OCI-LY7 (cell line): ENCODE results near the gene HPSE2. TPM values are rescaled to one million over a fixed set of nuclear protein-coding genes. Genes with fewer than 3 reads are reported as not detected.

Experiments
- BruUV-seq: library from RNA; stranded (reverse); fragments of 400-500 nt; replicated peaks from 2 replicates; lab custom pipeline; 2021; lab: Mats Ljungman, UMichigan
- CTCF ChIA-PET: fragments of 300-600 bp; sonication (Branson Sonifier 250); formaldehyde crosslinking; loops from one replicate; lab custom pipeline; 2022; ENCODE audit warnings: antibody characterized with exemption; ENCODE audit not compliant: unreplicated experiment; lab: Charles Lee
- POLR2A ChIA-PET: fragments of 300-600 bp; sonication (Branson Sonifier 250); formaldehyde crosslinking; loops from one replicate; lab custom pipeline; 2022; ENCODE audit warnings: antibody characterized with exemption; lab: Charles Lee
- DNase-seq: peaks from one replicate; pipeline ENCODE4 v3.0.0-alpha.2; 2015; ENCODE audit warnings: low spot score
- H2AFZ ChIP-seq: fragments of 200-600 bp; sonication (generic), shearing (Covaris generic); 2 replicates; pipeline ENCODE4 v1.6.1; 2014; ENCODE audit warnings: mild to moderate bottlenecking, antibody characterized with exemption, low read length, moderate library complexity
- H3K27ac ChIP-seq: fragments of 200-600 bp; sonication (generic); 2 replicates; pipeline ENCODE4 v1.5.1; 2014; ENCODE audit warnings: mixed run types, low read depth, mild to moderate bottlenecking, moderate library complexity, low read length, inconsistent platforms; ENCODE audit not compliant: poor library complexity, severe bottlenecking
- H3K36me3 ChIP-seq: fragments of 200-600 bp; sonication (generic); 2 replicates; pipeline ENCODE4 v1.6.1; 2014; ENCODE audit warnings: mild to moderate bottlenecking, antibody characterized with exemption, low read length, moderate library complexity, mixed read lengths; ENCODE audit not compliant: insufficient read depth
- H3K4me1 ChIP-seq: fragments of 200-600 bp; sonication (generic); 2 replicates; pipeline ENCODE4 v1.5.1; 2014; ENCODE audit warnings: mild to moderate bottlenecking, low read length; ENCODE audit not compliant: insufficient read depth, poor library complexity, severe bottlenecking
- H3K4me2 ChIP-seq: fragments of 200-600 bp; sonication (generic); 2 replicates; pipeline ENCODE4 v1.6.1; 2014; ENCODE audit warnings: mild to moderate bottlenecking, low read length
- H3K4me3 ChIP-seq: fragments of 200-600 bp; sonication (generic); 2 replicates; pipeline ENCODE4 v1.5.1; 2014; ENCODE audit warnings: mild to moderate bottlenecking, low read depth, low read length; ENCODE audit not compliant: poor library complexity, severe bottlenecking
- H3K79me2 ChIP-seq: fragments of 200-600 bp; sonication (generic); 2 replicates; pipeline ENCODE4 v1.6.1; 2016; ENCODE audit warnings: low read depth, mild to moderate bottlenecking, low read length, moderate library complexity, mixed read lengths; ENCODE audit not compliant: insufficient read depth
- H3K9me2 ChIP-seq: fragments of 200-600 bp; sonication (generic); 2 replicates; pipeline ENCODE4 v1.6.1; 2016; ENCODE audit warnings: mild to moderate bottlenecking, low read length, mixed read lengths; ENCODE audit not compliant: insufficient read depth
- H3K9me3 ChIP-seq: fragments of 200-600 bp; sonication (generic); 2 replicates; pipeline ENCODE4 v1.6.1; 2014; ENCODE audit warnings: mild to moderate bottlenecking, mixed run types, low read length, mixed read lengths
- H4K20me1 ChIP-seq: fragments of 200-600 bp; sonication (generic); 2 replicates; pipeline ENCODE4 v1.6.1; 2014; ENCODE audit warnings: mild to moderate bottlenecking, antibody characterized with exemption, low read length, moderate library complexity, mixed read lengths; ENCODE audit not compliant: insufficient read depth
- EZH2phosphoT487 ChIP-seq: fragments of 200-600 bp; sonication (generic); IDR thresholded peaks from 2 replicates; pipeline ENCODE4 v1.6.1; 2018; ENCODE audit warnings: low read depth, borderline replicate concordance, mild to moderate bottlenecking, mixed run types, antibody characterized with exemption, low read length, moderate library complexity, mixed read lengths
- intact Hi-C: fragments of 100-400 bp; cut with micrococcal nuclease; formaldehyde crosslinking; loops from one replicate; pipeline ENCODE4 v1.10.0; 2022; ENCODE audit not compliant: unreplicated experiment
- total RNA-seq, 2 experiments: library from RNA; depleted of rRNA in 1 of 2; stranded (reverse); fragments of >200 nt in 1 of 2; shearing (Covaris generic) in 1 of 2; gene quantifications; 2 replicates each; pipeline ENCODE4 v1.2.3, GENCODE V29; 2014 to 2022
- TF ChIP-seq, protein P1 (sequence below): fragments of 200-600 bp; sonication (generic); conservative IDR thresholded peaks from 2 replicates; pipeline ENCODE4 v1.5.1; 2014; ENCODE audit warnings: mild to moderate bottlenecking, antibody characterized with exemption, low read length, moderate library complexity, mixed read lengths

The HPSE2 gene
- total RNA-seq, 2 experiments from 2014 or later = not detected

DNA sequence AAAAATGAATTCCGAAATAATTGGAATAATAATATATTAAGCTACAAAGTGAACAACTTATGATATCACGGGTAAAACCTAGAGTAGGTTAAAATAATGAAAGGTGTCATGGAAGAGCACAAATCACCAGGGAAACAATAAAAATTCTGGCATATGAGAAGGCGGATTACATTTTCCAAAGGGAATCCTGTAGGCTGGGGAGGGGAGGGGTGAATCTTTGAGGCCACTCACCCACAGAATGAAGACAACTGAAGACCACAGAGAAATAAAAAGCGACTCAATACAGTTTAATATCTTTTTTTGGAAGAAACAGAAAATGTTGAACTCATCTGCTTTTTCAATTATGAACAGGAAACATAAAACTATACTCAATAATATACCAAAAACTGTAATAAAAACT lies 659.6 kb downstream of the HPSE2 start:
- H4K20me1 ChIP-seq = no peaks in the 10 kb centered on the region
- DNase-seq = no peak
- no peak overlapping the region for H2AFZ ChIP-seq
- POLR2A ChIA-PET = no interaction called here
- H3K27ac ChIP-seq = no peak overlapping the region
- intact Hi-C loops = no loop called here
- CTCF ChIA-PET = no interaction called here
- H3K4me3 ChIP-seq = no peak overlapping the region
- BruUV-seq = no TSS peak
- H3K79me2 ChIP-seq = no peaks in the 10 kb centered on the region
- no peaks in the 10 kb centered on the region for H3K9me2 ChIP-seq
- H3K4me2 ChIP-seq = no peak overlapping the region
- no peaks in the 10 kb centered on the region for H3K4me1 ChIP-seq
- no peak for TF ChIP-seq EZH2phosphoT487
- TF ChIP-seq, protein P1, sequence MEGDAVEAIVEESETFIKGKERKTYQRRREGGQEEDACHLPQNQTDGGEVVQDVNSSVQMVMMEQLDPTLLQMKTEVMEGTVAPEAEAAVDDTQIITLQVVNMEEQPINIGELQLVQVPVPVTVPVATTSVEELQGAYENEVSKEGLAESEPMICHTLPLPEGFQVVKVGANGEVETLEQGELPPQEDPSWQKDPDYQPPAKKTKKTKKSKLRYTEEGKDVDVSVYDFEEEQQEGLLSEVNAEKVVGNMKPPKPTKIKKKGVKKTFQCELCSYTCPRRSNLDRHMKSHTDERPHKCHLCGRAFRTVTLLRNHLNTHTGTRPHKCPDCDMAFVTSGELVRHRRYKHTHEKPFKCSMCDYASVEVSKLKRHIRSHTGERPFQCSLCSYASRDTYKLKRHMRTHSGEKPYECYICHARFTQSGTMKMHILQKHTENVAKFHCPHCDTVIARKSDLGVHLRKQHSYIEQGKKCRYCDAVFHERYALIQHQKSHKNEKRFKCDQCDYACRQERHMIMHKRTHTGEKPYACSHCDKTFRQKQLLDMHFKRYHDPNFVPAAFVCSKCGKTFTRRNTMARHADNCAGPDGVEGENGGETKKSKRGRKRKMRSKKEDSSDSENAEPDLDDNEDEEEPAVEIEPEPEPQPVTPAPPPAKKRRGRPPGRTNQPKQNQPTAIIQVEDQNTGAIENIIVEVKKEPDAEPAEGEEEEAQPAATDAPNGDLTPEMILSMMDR = no peak
- no peaks in the 10 kb centered on the region for H3K36me3 ChIP-seq
- no peaks in the 10 kb centered on the region for H3K9me3 ChIP-seq

DNA sequence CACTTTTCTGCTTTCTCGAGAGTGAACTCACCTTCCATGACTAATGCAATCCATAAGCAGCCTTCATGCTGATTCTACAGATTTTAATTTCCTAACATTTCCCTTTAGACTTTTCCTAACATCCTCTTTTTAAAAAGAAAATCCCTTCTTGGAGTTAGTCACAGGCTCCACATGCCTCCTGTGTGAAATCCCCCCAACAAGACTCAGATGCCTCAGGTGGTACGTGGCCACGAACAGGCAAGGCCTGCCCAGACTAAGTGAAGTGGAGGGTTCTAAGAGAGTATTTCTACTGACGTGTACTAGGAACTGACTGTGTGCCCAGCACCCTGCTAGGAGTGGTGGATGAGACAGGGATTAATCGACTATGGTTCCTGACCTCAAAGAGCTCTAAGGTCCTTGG lies 663.1 kb downstream of the HPSE2 start:
- H2AFZ ChIP-seq = no peak overlapping the region
- POLR2A ChIA-PET = no interaction called here
- H4K20me1 ChIP-seq = no peaks in the 10 kb centered on the region
- DNase-seq = no peak
- TF ChIP-seq, protein P1 = no peak
- TF ChIP-seq EZH2phosphoT487 = no peak
- no peak overlapping the region for H3K4me3 ChIP-seq
- H3K9me3 ChIP-seq = no peaks in the 10 kb centered on the region
- H3K4me2 ChIP-seq = no peak overlapping the region
- no peaks in the 10 kb centered on the region for H3K79me2 ChIP-seq
- no peak overlapping the region for H3K27ac ChIP-seq
- intact Hi-C loops = no loop called here
- CTCF ChIA-PET = no interaction called here
- H3K36me3 ChIP-seq = no peaks in the 10 kb centered on the region
- no peaks in the 10 kb centered on the region for H3K4me1 ChIP-seq
- BruUV-seq = no TSS peak
- H3K9me2 ChIP-seq = no peaks in the 10 kb centered on the region

DNA sequence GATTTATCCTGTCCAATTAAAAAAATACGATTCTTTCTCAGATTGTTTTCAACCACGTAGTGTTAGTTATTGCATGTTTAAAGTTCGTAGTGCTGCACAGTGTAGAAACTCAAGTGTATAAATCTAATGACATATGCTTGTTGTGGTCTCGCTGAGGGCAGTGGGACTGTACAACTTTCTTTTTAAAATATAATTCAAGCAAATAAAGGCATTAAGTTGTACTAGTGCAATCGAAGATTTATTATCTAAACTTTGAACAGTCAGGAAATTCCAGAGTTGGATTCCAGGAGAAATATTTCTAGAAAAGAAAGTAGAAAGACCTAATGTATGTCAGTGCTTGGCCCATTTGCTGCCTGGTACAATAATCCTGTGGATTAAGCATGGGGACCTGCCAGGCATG lies 664.8 kb downstream of the HPSE2 start:
- TF ChIP-seq EZH2phosphoT487 = no peak
- TF ChIP-seq, protein P1 = no peak
- H3K4me1 ChIP-seq = no peaks in the 10 kb centered on the region
- no peaks in the 10 kb centered on the region for H3K9me2 ChIP-seq
- no peak for DNase-seq
- ChIA-PET POLR2A (no interaction called here), CTCF (no interaction called here)
- intact Hi-C loops = no loop called here
- no peaks in the 10 kb centered on the region for H3K36me3 ChIP-seq
- no peak overlapping the region for H3K4me2 ChIP-seq
- no peak overlapping the region for H3K4me3 ChIP-seq
- H2AFZ ChIP-seq = no peak overlapping the region
- no peaks in the 10 kb centered on the region for H4K20me1 ChIP-seq
- BruUV-seq = no TSS peak
- H3K79me2 ChIP-seq = no peaks in the 10 kb centered on the region
- H3K9me3 ChIP-seq = no peaks in the 10 kb centered on the region
- H3K27ac ChIP-seq = no peak overlapping the region
